Activated CD4-positive, alpha-beta T cell treated with anti-CD3 and anti-CD28 coated beads, Interleukin-10, Interleukin-2, amounts not matched to agents 100 ng/mL and 50 ng/mL, durations not matched to agents 16 hours and 8 hours (primary cell): ENCODE data around the gene CCNF.

Experiments used
- DNase-seq: peaks from one replicate; pipeline ENCODE4 v3.0.0-alpha.2; 2020

CCNF gene

GRCh38 chr16:2487903-2488531, 58.8 kb downstream of the CCNF start:
- DNase-seq = no peak

- no peak for DNase-seq
These were observed 60.3 kb downstream of the CCNF start for GRCh38 chr16:2489581-2489980.

GRCh38 chr16:2490190-2491105, 61.2 kb downstream of the CCNF start:
- no peak for DNase-seq

- DNase-seq = no peak
These were observed 63.0 kb downstream of the CCNF start for GRCh38 chr16:2492292-2492691.

GRCh38 chr16:2493605-2494004, 64.4 kb downstream of the CCNF start:
- DNase-seq = no peak

- DNase-seq = no peak
These were observed 65.4 kb downstream of the CCNF start for GRCh38 chr16:2494616-2495015.

- DNase-seq = no peak
These were observed 65.8 kb downstream of the CCNF start for GRCh38 chr16:2495041-2495440.

GRCh38 chr16:2496223-2497115, 67.2 kb downstream of the CCNF start:
- DNase-seq = no peak

- no peak for DNase-seq
These were observed 67.9 kb downstream of the CCNF start for GRCh38 chr16:2497116-2497630.

GRCh38 chr16:2497695-2498484, 68.6 kb downstream of the CCNF start:
- DNase-seq = no peak

- no peak for DNase-seq
These were observed 69.4 kb downstream of the CCNF start for GRCh38 chr16:2498531-2499253.

GRCh38 chr16:2499454-2499853, 70.2 kb downstream of the CCNF start:
- DNase-seq = no peak

GRCh38 chr16:2499890-2500429, 70.7 kb downstream of the CCNF start:
- DNase-seq = no peak

GRCh38 chr16:2500430-2500917, 71.2 kb downstream of the CCNF start:
- no peak for DNase-seq

- peak; percentile 80 for DNase-seq
These were observed 71.9 kb downstream of the CCNF start for GRCh38 chr16:2500918-2501750.

GRCh38 chr16:2501946-2502895, 73.0 kb downstream of the CCNF start:
- DNase-seq = no peak

GRCh38 chr16:2505695-2506094, 76.4 kb downstream of the CCNF start:
- DNase-seq = no peak

GRCh38 chr16:2507052-2507659, 77.9 kb downstream of the CCNF start:
- no peak for DNase-seq
